H54 (cell line): ENCODE measurements around the gene FGD5.
A peak's percentile ranks its signal among the peaks of the same experiment; 100 is the strongest.
"Not testable (repeated sequence)": the region's sequence is repeated elsewhere in the genome, so short reads cannot be mapped to it uniquely, and the experiment has no call there.

Experiments used
- DNase-seq: peaks from one replicate; pipeline ENCODE4 v3.0.0; 2011; ENCODE audit warnings: low spot score, mixed read lengths; ENCODE audit not compliant: insufficient read length
- FAIRE-seq: peaks from 3 replicates; lab custom pipeline; 2011; peaks lifted over from hg19 to GRCh38; lab: Jason Lieb, UNC
- POLR2A ChIP-seq: IDR thresholded peaks from 2 replicates; pipeline ENCODE4 v1.6.1; 2011; ENCODE audit warnings: low read depth, mild to moderate bottlenecking, low read length

The FGD5 gene

DNA sequence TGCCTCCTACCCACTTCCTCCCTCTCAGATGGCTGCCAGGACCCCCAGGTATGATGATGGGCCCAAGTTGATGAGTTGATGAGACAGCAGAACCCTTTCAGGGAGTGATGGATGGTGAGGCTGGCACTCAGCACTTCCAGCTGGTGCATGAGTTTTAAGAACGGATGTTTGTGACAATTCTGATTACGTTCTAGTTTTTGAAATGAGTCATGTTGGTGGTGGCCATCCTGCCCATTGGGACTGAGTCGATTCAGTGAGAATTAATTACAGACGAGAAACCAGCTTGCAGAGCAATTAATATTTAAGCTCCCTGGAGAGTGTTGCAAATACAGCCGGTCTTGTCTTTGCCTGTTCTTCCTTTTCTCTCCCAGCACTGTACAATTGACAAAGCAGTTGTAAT lies 71.7 kb downstream of the FGD5 start:
- no peak for TF ChIP-seq POLR2A
- FAIRE-seq (no peak), DNase-seq (peak; percentile 44)

DNA sequence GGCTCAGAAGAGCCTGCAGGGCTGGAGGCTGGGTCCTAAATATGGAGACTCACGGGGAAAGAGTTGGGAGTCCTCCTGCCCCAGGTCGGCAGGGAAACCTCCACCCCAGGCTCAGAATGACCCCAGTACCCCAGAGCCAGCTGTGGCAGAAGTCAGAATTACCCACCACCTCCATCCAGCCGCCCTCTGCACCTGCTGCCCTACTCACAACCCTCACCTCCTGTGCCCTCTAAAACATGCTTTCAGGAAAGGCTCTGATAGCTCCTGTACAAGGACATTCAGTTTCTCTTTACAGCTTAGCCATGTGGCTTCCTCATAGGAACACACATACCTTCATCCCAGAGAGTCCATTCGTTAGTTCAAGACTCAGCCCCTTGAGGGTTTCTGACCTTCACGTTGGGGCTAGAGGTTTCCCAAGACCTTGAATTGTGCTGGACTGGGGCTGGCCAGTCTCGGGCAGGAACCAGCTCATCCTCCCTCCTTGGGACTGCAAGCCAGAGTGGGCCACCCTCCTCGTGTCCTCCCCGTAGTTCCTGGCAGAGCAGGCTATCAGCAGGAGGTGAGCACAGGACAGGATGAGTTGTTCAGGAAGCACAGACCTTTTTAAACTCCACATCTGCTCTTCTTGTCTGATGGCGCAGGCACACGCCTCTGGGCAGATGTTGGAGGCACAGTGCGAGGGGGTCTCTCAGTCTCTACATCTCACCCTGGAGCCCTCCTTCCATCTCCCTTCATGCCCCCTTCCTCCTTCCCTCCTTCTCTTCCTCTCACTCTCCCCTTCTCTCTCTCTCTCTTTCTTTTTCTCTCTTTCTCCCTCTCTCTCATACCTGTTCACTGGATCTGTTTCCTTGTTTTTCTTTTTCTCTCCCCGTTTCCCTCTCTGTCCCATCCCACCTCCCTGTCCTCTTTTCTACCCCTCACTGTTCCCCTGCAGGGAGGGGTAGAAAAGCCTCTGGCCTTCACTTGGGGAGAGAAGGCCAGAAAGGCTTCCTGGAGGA lies 72.7 kb downstream of the FGD5 start:
- FAIRE-seq (no peak), DNase-seq (no peak)
- TF ChIP-seq POLR2A: no peak

GRCh38 chr3:14892226-14892625 lies 73.5 kb downstream of the FGD5 start:
- no peak for TF ChIP-seq POLR2A
- FAIRE-seq (no peak), DNase-seq (no peak)

DNA sequence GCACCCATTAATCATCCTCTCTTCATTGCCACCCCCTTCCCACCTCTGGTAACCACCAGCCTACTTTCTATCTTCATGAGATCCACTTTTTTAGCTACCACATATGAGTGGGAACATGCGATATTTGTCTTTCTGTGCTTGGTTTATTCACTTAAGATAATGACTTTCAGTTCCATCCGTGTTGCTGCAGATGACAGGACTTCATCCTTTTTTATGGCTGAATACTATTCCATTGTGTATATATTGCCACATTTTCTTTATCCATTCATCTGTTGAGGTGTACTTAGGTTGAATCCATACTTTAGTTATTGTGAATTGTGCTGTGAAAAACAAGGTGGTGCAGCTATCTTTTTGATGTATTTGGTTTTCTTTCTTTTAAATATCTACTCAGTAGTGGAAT lies 75.3 kb downstream of the FGD5 start:
- no peak for TF ChIP-seq POLR2A
- DNase-seq (no peak), FAIRE-seq (no peak)

DNA sequence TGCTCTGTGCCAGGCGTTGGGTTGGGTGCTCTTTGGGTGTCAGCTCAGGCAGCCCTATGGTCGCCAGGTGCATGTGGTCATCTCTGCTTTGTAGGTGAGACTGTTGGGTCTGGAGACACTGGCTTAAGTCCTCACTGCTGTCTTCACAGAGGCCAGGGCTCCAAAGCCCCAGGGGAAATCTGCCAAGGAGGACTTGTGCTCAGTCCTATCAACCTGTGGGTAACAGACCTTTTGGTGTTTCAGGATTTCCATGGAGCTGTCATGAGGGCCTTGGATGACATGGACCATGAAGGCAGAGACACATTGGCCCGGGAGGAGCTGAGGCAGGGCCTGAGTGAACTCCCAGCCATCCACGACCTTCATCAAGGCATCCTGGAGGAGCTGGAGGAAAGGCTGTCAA lies 78.5 kb downstream of the FGD5 start:
- no peak for TF ChIP-seq POLR2A
- DNase-seq: no peak
- FAIRE-seq: no peak

DNA sequence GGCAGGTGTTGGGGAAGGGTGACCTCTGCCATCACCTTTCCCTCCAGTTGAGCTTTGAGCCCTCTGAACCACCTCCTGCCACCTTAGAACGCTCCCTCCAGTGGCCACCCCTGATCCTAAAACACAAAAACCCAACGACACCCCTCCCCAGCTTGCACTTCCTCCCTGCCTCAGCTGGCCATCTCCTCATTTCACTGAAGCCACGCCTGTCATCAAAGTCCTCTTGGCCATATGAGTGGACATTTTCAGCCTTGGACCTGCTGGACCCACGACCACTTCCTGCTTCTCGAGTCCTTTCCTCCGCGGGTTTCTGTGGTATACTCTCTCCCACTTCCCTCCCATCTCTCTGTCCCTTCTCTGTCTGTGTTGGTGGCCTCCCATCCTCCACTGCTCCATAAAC lies 80.2 kb downstream of the FGD5 start:
- DNase-seq (no peak), FAIRE-seq (no peak)
- no peak for TF ChIP-seq POLR2A

DNA sequence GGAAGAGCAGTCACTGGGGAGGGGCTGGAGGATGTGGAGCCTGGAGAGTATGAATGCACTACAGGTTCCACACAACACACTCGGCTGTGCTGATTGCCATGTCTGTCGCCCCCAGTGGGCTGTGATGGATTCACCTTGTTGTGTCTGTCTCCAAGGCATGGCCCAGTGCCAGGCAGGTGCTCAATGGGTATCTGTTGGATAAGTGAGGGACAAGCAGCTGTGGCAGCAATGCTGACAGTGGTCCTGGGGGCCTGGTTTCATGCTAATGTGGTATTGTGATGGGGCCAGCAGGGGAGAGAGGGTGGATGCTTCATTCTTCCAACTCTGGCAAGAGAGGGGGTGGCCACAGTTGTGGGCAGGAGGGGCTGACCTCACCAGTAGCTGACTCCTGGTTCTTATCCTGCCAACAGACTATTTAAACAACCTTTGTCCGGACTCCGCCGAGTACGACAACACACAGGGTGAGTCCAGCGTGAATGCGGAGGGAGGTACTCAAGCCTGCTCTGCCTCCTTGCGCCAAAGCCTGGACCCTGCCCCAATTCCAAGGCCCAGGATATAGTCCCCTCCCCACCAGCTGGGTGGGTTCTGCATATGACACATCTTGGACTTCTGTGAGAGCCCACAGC lies 81.3 kb downstream of the FGD5 start:
- no peak for DNase-seq
- no peak for TF ChIP-seq POLR2A
- no peak for FAIRE-seq

DNA sequence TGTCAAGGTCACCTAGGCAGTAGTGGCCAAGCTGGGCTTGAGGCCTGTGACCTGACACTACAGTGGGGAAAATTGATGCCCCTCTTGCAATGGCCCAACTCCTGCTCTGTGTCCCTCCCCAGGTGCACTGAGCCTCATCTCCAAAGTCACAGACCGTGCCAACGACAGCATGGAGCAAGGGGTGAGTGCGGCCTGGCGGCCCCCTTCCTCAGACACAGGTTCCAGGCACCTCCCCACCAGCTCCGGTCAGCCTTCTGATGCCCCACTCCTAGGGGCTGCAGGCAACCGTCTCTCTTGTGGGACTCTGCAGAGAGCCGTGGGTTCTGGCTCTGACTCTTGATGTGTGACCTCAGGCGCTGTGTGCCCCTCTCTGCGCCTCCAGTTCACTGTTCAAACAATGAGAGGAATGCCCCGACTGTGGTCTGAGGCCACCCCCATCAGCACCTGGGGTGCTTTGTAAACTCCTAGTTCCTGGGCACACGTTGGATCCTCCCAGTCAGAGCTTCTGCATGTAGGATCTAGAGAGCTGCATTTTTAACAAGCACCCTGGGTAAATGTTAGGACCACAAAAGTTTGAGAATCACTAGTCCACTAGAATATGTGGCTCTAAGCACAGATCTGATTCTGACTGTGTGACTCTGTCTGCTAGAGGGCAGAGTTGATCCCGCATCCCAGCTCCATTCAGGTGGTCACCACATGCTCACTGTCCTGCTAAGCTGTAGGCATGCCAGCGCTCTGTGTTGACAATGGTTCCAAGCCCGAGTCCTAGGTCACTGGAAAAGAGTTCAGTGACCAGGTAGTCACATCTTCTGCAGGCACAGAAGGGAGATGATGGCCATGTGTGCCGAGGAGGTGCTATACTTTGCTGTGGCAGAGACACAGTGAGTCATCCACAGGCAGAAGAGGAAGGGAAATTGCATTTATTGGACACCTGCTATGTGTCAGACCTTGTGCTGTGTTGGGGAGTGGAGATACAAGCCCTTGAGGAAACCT lies 82.4 kb downstream of the FGD5 start:
- TF ChIP-seq POLR2A: no peak
- FAIRE-seq: no peak
- no peak for DNase-seq

DNA sequence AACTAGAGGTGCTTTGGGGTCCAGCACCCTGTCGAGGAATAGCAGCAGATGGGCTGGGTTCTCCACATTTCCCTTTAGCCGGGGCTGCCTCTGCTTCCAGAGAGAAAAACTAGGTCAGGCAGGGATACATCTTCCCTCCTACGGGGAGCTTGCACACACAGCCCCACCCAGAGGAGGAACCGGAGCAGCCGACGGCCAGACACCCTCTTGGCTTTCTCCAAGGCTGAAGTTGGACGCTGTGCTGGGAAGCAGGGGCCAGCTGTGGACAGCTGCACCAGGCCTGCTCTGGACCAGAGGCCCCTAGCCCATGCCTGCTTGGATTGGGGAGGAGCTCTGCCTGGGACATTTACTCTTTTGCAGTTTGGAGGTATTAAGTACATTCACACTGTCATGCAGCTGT lies 84.0 kb downstream of the FGD5 start:
- FAIRE-seq: no peak
- TF ChIP-seq POLR2A: no peak

DNA sequence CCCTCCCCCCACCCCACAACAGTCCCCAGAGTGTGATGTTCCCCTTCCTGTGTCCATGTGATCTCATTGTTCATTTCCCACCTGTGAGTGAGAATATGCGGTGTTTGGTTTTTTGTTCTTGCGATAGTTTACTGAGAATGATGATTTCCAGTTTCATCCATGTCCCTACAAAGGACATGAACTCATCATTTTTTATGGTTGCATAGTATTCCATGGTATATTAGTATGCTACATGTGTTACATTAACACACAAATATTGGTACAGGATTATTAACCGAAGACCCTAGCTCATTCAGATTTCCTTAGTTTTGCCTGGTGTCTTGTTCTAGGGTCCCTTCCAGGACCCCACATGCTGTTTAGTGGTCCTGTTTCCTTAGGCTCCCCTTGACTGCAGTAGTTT lies 84.7 kb downstream of the FGD5 start:
- DNase-seq, FAIRE-seq: not testable (repeated sequence)

More for the DNA sequence above, 84.0 kb downstream of the FGD5 start:
- no peak for DNase-seq

DNA sequence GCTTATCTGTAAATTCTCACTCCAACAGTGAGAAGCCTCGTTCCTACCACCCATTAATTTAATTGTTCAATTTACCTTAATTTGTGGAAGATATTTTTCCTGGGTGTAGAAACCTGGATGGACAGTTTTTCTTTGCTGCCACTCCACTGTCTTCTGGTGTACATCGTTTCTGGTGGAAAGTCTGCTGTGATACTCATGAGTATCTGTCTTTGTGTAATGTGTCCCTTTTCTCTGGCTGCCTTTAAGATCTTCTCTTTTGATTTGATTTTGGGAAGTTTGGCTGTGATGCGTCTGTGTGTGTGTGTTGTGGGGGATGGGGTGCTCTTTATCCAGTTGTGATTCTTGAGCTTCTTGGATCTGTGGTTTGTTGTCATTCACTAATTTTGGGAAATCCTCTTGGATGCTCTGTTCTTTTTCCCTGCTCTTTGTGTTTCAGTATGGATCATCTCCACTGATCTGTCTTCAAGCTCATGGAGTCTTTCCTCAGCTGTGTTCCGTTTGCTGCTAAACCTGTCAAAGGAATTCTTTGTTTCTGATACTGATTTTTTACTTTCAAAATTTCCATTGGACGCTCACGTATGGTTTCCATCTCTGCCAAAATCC lies 86.4 kb downstream of the FGD5 start:
- TF ChIP-seq POLR2A: no peak
- no peak for FAIRE-seq
- DNase-seq: no peak

DNA sequence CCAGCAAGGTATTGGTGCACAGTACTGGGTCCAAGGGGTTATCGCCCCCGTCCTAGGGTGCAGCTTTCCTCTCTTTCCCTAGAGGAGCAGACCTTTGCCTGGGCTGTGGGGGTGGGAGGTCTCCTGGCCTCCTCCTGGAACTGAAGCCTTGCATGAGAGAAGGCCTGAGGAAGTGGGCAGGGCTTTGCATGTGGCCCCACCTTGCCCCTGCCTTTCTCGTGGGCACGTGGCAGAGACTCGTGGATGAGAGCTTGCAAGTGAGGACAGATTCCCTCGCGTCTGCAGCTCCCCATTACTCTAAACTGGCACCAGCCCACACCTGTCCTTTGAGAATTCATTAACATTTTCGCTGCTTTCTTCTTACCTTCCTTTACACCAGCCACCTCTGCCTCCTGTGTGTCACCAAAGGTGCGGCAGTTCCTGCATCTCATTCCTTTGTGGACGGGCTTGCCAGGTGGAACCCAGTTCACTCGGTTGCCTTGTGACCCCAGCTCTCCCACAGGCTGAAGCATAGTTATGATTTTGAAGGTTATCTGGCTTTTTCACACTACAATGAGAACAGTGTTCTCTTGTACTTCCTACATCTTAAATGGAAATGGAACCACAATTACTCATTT lies 87.7 kb downstream of the FGD5 start:
- no peak for TF ChIP-seq POLR2A
- no peak for FAIRE-seq
- DNase-seq: no peak
